HG03575 (cell line): ENCODE results near the gene SERPINE1.

Source experiments
- ATAC-seq: cut with Tn5 transposase; IDR thresholded peaks from one replicate; pipeline ENCODE4 v1.9.1; 2021; ENCODE audit not compliant: unreplicated experiment, insufficient number of reproducible peaks, low FRiP score; ENCODE audit errors: extremely low read depth

The SERPINE1 gene

GRCh38 chr7:101140746-101141382 lies 14.0 kb downstream of the SERPINE1 start:
- no peak for ATAC-seq

- ATAC-seq, result no peak
Measured at GRCh38 chr7:101151908-101152651, 25.2 kb downstream of the SERPINE1 start.

DNA sequence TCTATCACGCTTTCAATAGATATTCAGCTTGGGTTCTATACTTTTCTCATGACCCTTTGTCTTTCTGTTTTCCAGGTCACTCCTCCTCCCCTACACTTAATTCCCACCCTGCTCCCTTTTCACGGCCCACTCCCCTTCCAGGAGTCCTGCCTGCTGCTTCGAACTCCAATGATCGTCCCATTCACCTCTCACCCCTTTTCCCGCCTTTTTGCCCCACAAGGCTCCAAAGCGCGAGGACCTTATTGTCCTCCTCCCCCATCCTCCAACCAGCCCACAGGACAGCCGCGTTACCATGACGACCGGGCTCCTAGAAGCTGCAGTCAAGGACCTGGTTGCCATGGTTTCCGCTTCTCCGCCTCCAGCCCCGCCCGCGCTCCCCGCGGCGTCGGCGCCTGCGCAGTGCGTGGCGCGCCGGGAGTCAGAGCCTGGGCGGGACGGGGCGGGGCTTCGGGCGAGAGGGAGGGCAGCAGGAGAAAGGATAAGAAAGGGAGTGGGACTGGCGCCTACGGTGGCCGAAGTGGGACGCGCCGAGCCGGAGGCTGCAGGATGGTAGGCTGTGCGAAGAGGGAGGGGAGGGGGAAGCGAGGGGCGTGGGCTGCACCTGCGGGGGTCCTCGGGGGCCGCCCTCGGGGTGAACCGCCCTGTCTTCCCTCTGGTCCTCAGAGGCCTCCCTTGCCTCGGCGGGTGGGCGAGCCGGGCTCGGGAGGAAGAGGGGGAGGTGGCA lies 27.2 kb downstream of the SERPINE1 start, which contains the start of gene AP1S1:
AP1S1 (plus strand) TSS at position 508 of the 724 bp plus-strand sequence; CDS start at position 547, 39 bp downstream.
- no peak for ATAC-seq

GRCh38 chr7:101154693-101155102 lies 27.8 kb downstream of the SERPINE1 start:
- ATAC-seq, result no peak

- ATAC-seq, result no peak
Measured at GRCh38 chr7:101155303-101155702, 28.4 kb downstream of the SERPINE1 start.

GRCh38 chr7:101156277-101156676 lies 29.4 kb downstream of the SERPINE1 start:
- ATAC-seq, result no peak

DNA sequence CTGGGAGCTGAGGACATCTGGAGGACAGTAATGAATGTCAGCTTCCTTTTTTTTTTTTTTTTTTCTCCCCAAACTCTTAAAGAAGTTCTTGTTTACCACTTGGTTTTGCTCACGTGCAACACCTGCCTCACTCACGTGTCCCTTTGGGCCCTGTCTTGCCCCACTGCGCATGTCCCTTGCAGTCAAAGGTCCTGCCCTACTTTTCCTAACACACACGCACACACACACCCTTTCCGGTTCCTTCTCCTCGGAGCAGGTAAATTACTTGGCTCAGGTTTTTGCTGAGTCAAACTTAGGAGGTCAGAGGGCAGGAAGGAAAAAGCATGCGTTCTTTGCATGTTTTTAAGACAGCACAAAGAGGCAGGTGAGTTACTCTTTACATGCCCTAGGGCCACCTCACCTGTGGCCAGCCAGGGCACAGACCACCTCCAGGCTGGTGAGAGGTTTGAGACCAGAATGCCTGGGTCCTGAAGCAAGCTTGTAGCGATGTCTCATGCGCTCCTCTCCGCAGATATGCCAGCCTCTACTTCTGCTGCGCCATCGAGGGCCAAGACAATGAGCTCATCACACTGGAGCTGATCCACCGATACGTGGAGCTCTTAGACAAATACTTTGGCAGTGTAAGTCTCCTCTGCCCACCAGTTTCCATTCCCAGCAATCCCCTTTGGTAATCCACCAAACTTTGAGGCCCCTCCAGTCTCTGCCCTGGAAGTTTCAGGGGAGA lies 30.1 kb downstream of the SERPINE1 start:
- no peak for ATAC-seq

DNA sequence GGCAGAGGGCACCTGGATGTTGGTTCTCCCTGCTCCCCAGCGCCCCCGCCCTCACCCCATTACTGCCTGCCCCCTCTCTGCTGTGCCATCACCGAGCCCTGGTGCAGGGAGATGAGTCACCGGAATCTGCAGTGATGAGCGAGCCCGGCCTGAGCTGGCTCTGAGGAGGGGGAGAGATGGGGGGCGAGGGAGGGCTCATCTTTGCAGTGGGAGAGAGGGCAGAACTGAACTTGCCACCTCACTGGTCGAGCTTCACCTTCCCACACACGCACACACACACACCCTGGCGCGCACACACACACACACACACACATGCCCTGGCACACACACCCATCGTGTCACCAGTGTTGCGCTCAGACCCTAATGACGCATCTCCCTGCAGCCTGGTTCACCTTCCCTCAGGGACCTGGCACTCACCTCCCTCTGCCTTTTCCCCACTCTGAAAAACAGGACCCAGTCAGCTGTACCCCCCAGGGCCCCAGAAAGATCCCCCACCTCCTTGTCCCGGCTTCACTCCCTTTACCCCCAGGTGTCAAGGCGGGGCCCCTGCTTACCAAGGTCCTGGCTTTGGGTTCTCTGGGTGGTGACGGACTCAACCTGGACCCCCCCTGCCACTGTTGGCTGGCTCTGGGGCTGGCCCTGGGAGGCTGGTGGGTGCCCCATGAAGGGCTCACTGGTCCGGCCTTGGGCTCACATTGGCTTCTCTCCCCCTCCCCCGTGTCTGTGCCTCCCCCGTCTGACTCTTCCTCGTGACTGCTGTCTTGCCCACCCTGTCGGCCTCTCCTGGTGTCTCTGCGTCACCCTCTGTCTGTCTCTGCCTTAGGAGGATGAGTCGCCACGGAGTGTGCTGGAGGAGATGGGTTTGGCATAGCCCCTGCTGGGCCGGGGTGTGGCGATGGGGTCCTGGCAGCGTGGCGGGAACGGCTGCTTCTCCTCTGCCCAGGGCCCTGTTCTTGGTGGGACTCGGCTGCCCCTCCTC lies 33.1 kb downstream of the SERPINE1 start:
- no peak for ATAC-seq

DNA sequence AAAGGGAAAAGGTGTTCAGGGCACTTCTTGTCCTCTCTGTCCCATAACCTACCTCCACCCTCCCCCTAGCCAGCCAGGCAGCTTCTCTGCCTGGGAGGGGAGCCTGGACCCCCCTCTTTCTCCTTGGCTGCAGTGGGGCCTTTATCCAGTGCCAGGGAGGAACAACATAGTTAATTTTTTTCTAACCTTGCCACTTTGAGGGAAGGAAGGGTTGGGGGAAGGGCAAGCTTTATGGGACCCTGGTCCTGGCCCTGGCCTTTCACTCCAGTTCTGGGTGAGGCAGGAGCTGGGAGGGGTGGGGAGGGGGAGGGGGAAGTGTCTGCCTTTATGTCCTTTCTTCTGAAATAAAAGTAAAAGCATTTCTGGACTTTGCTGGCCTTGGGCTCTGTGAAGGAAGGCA lies 34.0 kb downstream of the SERPINE1 start:
- no peak for ATAC-seq

DNA sequence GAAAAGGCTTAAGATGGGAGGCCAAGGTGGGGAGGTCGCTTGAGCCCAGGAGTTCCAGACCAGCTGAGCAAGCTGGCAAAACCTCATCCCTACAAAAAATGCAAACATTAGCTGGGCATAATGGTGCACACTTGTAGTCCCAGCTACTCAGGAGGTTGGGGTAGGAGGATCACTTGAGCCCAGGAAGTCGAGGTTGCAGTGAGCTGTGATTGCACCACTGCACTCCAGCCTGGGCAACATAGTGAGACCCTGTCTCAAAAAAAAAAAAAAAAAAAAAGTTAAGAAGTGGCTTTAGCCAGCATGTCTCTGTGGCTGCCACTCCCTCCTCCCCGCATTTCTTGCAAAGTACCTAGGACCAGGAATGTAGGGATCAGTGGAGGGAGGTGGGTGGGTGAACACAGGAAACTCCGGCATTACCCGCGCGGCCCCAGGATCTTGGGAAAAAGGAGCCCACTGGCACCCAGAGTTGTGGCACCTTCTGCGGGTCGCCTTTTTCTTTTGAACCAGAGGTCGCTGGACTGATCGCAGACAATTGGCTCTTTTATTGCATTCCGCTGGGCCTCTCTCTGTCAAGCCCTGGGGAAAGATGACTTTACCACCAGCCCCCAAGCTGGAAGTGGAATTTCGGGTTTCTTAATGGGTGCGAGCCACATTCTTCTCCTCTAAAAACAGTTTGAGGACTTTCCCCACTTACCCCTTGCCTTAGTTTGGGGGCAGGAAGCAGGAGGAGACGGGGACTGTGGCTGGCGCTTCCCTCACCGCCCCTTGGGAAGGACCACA lies 35.0 kb downstream of the SERPINE1 start:
- ATAC-seq, result no peak

- ATAC-seq, result no peak
Measured at GRCh38 chr7:101162551-101163278, 35.8 kb downstream of the SERPINE1 start.

DNA sequence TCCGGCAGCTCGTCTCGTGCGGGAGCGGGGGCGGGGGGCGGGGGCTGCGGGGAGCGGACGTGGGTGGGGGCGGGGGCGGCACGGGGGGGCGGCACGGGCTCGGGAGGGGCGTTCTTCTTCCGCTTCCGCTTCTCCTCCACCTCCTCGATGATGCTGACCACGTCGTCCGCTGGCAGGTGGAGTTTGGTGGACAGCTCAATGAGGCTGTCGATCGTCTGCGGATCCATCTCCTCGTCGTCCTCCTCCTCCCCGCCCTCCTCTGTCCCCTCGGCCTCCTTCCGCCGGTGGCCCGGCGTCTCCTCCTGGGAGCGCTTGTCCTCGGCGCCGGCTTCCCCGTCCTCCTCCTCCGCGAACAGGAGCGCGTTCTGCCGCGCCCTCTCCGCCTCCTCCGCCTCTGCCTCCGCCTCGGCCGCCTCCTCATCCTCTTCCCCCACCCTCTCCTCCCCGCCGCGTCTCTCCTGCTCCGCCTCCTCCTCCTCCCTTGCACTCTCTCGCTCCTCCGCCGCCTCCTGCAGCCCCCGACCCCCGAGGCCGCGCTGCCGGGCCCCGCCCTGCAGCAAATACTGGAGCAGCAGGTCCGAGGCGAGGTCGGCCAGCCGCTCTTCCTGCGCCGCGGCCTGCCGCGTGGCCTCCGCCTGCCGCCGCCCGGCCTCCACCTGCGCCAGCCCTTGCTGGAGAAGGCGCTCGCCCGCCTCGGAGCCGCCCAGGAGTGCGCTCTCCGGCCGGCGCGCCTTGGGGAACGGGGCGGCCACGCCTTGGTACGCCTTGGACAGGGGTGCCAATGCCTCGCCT lies 36.6 kb downstream of the SERPINE1 start:
- no peak for ATAC-seq

DNA sequence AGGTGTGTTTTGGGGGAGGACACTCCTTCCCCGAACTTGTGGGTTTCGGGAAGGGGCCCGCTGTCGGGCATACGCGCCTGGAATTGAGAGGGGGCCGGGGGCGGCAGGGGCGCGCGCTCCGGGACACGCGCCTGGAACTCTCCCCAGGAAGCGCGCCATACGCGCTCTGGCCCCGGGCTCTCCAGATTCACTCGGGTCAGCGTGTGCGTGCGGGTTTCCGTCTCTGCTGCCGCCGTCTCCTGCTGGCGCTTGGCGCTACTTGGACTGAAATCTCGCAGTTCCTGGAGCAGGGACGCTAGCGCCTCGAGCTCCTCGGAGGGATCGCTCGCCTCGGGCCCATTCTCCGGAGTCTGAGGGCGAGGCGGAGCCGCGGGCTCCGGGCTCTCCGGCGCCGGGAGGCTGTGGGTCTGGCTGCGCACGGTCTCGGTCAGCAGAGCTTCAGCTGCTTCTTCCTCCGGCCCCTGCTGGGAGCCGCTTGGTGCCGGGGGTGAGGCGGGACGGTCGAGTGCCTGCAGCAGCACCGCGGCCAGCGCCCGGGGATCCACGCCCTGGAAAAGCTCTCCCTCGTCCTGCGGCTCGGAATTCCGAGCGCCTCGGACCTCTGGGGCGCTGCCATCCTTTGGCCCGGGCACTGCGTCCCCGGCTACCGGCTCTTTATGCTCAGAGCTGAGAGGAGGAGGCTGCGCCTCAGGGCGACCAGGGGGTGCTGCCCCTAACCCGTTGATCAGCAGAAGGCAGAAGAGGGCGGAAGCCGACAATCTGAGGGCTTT lies 37.4 kb downstream of the SERPINE1 start:
- no peak for ATAC-seq

- ATAC-seq, result no peak
Measured at GRCh38 chr7:101165075-101165957, 38.4 kb downstream of the SERPINE1 start, which contains the start of gene VGF. VGF (minus strand) TSS chr7:101165569; CDS start chr7:101164843, 726 bp downstream.
